CD4-positive, alpha-beta T cell (primary cell): ENCODE results near the gene TCF4. TPM values are rescaled to one million over a fixed set of nuclear protein-coding genes. Genes with fewer than 3 reads are reported as not detected.

Experiments
- ATAC-seq: fragments of 200-7000 bp; cut with Tn5 transposase; one replicate; pipeline ENCODE4 v1.10.0; 2022; ENCODE audit warnings: mild to moderate bottlenecking; ENCODE audit not compliant: poor library complexity
- CTCF ChIA-PET: fragments of 350-600 bp; sonication (Branson Sonifier 250); formaldehyde crosslinking; loops from one replicate; lab custom pipeline; 2021; ENCODE audit warnings: antibody characterized with exemption, inconsistent platforms; lab: Charles Lee
- POLR2A ChIA-PET: fragments of 350-600 bp; sonication (Branson Sonifier 250); formaldehyde crosslinking; loops from one replicate; lab custom pipeline; 2021; ENCODE audit warnings: antibody characterized with exemption, inconsistent platforms; lab: Charles Lee
- DNase-seq, 14 experiments: peaks; one replicate each; pipeline ENCODE4 v3.0.0-alpha.2; 2013 to 2020; ENCODE audit warnings: mixed read lengths in 2 of 14
- H3K27ac ChIP-seq, 2 donors: one replicate each; pipeline versions ENCODE4 v1.5.1 to v1.7.0; 2013; ENCODE audit warnings: low read length in 2 of 2, low read depth in 1 of 2, mild to moderate bottlenecking in 1 of 2
- H3K27me3 ChIP-seq, 2 experiments: 1 replicate in 1 of 2; 2 replicates in 1 of 2; pipeline versions ENCODE4 v1.6.1 to v1.7.0; 2013; ENCODE audit warnings: low read length in 2 of 2, control low read depth in 1 of 2, mild to moderate bottlenecking in 1 of 2, moderate library complexity in 1 of 2; ENCODE audit not compliant: insufficient read depth in 2 of 2, control insufficient read depth in 1 of 2
- H3K36me3 ChIP-seq: one replicate; pipeline ENCODE4 v1.6.1; 2013; ENCODE audit warnings: low read length, control low read depth; ENCODE audit not compliant: insufficient read depth
- H3K4me1 ChIP-seq: one replicate; pipeline ENCODE4 v1.6.1; 2013; ENCODE audit warnings: low read length, control low read depth; ENCODE audit not compliant: insufficient read depth
- H3K4me3 ChIP-seq: one replicate; pipeline ENCODE4 v1.5.1; 2013; ENCODE audit warnings: mild to moderate bottlenecking, low read length, moderate library complexity
- H3K9me3 ChIP-seq, 2 experiments: 1 replicate in 1 of 2; 2 replicates in 1 of 2; pipeline versions ENCODE4 v1.6.1 to v1.7.0; 2013; ENCODE audit warnings: low read length in 2 of 2, mild to moderate bottlenecking in 2 of 2, control low read depth in 1 of 2, moderate library complexity in 1 of 2; ENCODE audit not compliant: control insufficient read depth in 1 of 2, insufficient read depth in 1 of 2
- H3K27ac Mint-ChIP-seq: one replicate; pipeline ENCODE4 v1.8.0; 2020; ENCODE audit warnings: mixed read lengths
- H3K27me3 Mint-ChIP-seq: one replicate; pipeline ENCODE4 v1.8.0; 2021; ENCODE audit warnings: mixed read lengths
- H3K36me3 Mint-ChIP-seq: one replicate; pipeline ENCODE4 v1.8.0; 2021; ENCODE audit warnings: low read depth, mixed read lengths
- H3K4me1 Mint-ChIP-seq: one replicate; pipeline ENCODE4 v1.8.0; 2021; ENCODE audit warnings: low read depth, mixed read lengths
- H3K4me3 Mint-ChIP-seq: one replicate; pipeline ENCODE4 v1.8.0; 2020; ENCODE audit warnings: mild to moderate bottlenecking, mixed read lengths
- H3K9me3 Mint-ChIP-seq: one replicate; pipeline ENCODE4 v1.8.0; 2020; ENCODE audit warnings: mixed read lengths
- CTCF ChIP-seq: fragments of 200-600 bp; IDR thresholded peaks from one replicate; pipeline ENCODE4 v1.8.0; 2022; ENCODE audit warnings: antibody characterized with exemption, mild to moderate bottlenecking
- intact Hi-C, 2 experiments: fragments of 100-400 bp; cut with DNase I in 1 of 2; cut with micrococcal nuclease in 1 of 2; formaldehyde crosslinking; loops; one replicate each; pipeline versions ENCODE4 v1.15.1 to v1.9.0; 2023 to 2025; cut with DNase I, micrococcal nuclease
- total RNA-seq, 174 experiments: library from RNA in 2 of 174; stranded (reverse) in 2 of 174; gene quantifications; one replicate each; pipeline ENCODE4 v1.2.3 and lab custom pipeline; 2021 to 2026

The TCF4 gene
- total RNA-seq, 2 experiments from 2014 or later, result 3.0 to 3.2 TPM

GRCh38 chr18:55491616-55492015 lies 96.4 kb downstream of the TCF4 start:
- ChIA-PET CTCF (no interaction called here), POLR2A (no interaction called here)
- Histone ChIP-seq H3K9me3 (no peaks in the 10 kb centered on the region), H3K36me3 (no peaks in the 10 kb centered on the region), H3K4me3 (no peak overlapping the region), H3K27ac (no peak overlapping the region), H3K4me1 (peaks cover 5% of the 10 kb centered on the region), H3K27me3 (no peaks in the 10 kb centered on the region)
- DNase-seq (no peak), ATAC-seq (no peak)
- Mint-ChIP-seq H3K27me3 (no peaks in the 10 kb centered on the region), H3K27ac (no peak overlapping the region), H3K4me1 (peaks cover 13% of the 10 kb centered on the region), H3K4me3 (no peak overlapping the region), H3K36me3 (no peaks in the 10 kb centered on the region), H3K9me3 (no peaks in the 10 kb centered on the region)
- TF ChIP-seq CTCF, result no peak
- intact Hi-C loops, result no loop called here

- Histone ChIP-seq H3K4me1 (peaks cover 5% of the 10 kb centered on the region), H3K36me3 (no peaks in the 10 kb centered on the region), H3K27ac (no peak overlapping the region), H3K27me3 (no peaks in the 10 kb centered on the region), H3K4me3 (no peak overlapping the region), H3K9me3 (no peaks in the 10 kb centered on the region)
- peak overlapping the region; percentile 21 for H3K4me3 Mint-ChIP-seq
- DNase-seq, result peak in 2 of 14 experiments; percentile 8 to 14
- no peaks in the 10 kb centered on the region for H3K27me3 Mint-ChIP-seq
- H3K27ac Mint-ChIP-seq, result no peak overlapping the region
- peak; percentile 56 for ATAC-seq
- intact Hi-C loops, result no loop called here
- no peak for TF ChIP-seq CTCF
- no peaks in the 10 kb centered on the region for H3K36me3 Mint-ChIP-seq
- CTCF ChIA-PET, result no interaction called here
- no peaks in the 10 kb centered on the region for H3K9me3 Mint-ChIP-seq
- POLR2A ChIA-PET, result no interaction called here
- H3K4me1 Mint-ChIP-seq, result peaks cover 13% of the 10 kb centered on the region
Measured at GRCh38 chr18:55489034-55489986, 98.7 kb downstream of the TCF4 start.

- intact Hi-C loops, result no loop called here
- no peaks in the 10 kb centered on the region for H3K27me3 Mint-ChIP-seq
- ChIA-PET CTCF (no interaction called here), POLR2A (no interaction called here)
- peaks cover 13% of the 10 kb centered on the region for H3K4me1 Mint-ChIP-seq
- Histone ChIP-seq H3K36me3 (no peaks in the 10 kb centered on the region), H3K27ac (no peak overlapping the region), H3K4me1 (peaks cover 5% of the 10 kb centered on the region), H3K9me3 (no peaks in the 10 kb centered on the region), H3K27me3 (no peaks in the 10 kb centered on the region), H3K4me3 (no peak overlapping the region)
- TF ChIP-seq CTCF, result no peak
- ATAC-seq (no peak), DNase-seq (no peak)
- no peaks in the 10 kb centered on the region for H3K36me3 Mint-ChIP-seq
- H3K9me3 Mint-ChIP-seq, result no peaks in the 10 kb centered on the region
- no peak overlapping the region for H3K4me3 Mint-ChIP-seq
- H3K27ac Mint-ChIP-seq, result no peak overlapping the region
Measured at GRCh38 chr18:55488473-55488872, 99.5 kb downstream of the TCF4 start.
